OCI-LY7 (cell line): ENCODE results near the gene TLDC2.

ENCODE experiments used
- CTCF ChIP-seq: fragments of 200-600 bp; sonication (generic); conservative IDR thresholded peaks from 2 replicates; pipeline ENCODE4 v1.5.1; 2014; ENCODE audit warnings: mild to moderate bottlenecking, antibody characterized with exemption, low read length, moderate library complexity, mixed read lengths
- EZH2phosphoT487 ChIP-seq: fragments of 200-600 bp; sonication (generic); IDR thresholded peaks from 2 replicates; pipeline ENCODE4 v1.6.1; 2018; ENCODE audit warnings: low read depth, borderline replicate concordance, mild to moderate bottlenecking, mixed run types, antibody characterized with exemption, low read length, moderate library complexity, mixed read lengths

DNA sequence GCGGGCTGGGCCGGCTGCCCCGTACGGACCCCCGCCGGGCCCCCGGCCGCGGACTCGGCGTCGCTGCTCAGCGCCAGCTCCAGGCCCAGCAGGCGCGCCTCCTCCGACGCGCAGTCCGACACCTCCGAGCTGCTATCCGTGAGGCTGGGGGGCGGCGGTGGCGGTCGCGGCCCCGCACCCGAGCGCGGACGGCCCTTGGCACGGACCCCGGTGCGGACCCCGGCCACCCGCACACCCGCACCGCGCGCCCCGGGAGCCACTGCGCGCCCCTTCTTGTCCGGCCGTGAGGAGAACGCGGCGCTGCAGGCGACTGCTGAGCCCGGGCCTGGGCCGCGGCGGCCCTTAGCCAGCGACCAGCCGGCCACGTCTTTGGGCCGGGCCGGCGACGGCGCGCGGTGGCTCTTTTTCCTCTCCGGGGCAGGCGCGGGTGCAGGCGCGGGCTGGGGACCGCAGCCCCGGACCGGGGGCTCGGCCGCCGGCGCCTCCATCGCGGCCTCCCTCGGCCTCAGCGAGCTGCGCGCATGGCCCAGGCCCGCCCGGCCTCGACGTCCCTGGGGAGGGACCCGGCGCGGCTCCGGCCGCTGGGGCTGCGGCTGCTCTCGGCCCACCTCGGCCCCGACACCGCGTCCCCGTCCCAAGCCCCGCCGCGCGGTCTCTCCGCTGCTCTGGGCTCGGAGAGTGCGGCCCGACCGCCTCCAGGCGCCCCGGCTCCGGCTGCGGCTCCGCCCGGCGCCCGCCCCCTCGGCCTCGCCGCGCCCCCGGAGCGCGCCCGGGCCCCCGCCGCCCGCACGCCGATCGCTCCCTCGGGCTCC, 12.9 kb upstream of the TLDC2 start:
- TF ChIP-seq CTCF (no peak), EZH2phosphoT487 (no peak)
